Vagina (tissue), 2 donors: ENCODE data around the gene STX16.

ENCODE experiments used
- CTCF ChIP-seq, 3 experiments: fragments of 450-650 bp in 2 of 3; fragments of 200-600 bp in 1 of 3; sonication (generic) in 1 of 3; IDR thresholded peaks; one replicate each; pipeline ENCODE4 v1.5.1; 2017 to 2019; ENCODE audit warnings: antibody characterized with exemption in 3 of 3, mild to moderate bottlenecking in 2 of 3, moderate library complexity in 2 of 3
- POLR2A ChIP-seq, 2 donors: fragments of 450-650 bp; IDR thresholded peaks; one replicate each; pipeline ENCODE4 v1.6.1; 2017; ENCODE audit warnings: antibody characterized with exemption in 2 of 2, mild to moderate bottlenecking in 2 of 2, moderate library complexity in 2 of 2
- POLR2AphosphoS5 ChIP-seq, 2 donors: sonication (generic); formaldehyde crosslinking; IDR thresholded peaks; one replicate each; pipeline ENCODE4 v1.9.0; 2017; ENCODE audit warnings: antibody characterized with exemption in 2 of 2, mild to moderate bottlenecking in 2 of 2, low read depth in 1 of 2; ENCODE audit not compliant: insufficient read depth in 1 of 2

- TF ChIP-seq CTCF (IDR thresholded peaks at IDR 0.05), result no peak
- no peak for TF ChIP-seq POLR2AphosphoS5 (IDR thresholded peaks at IDR 0.05; ENCODE audit: insufficient read depth in 1 of 2, low read depth in 1 of 2)
- TF ChIP-seq POLR2A (IDR thresholded peaks at IDR 0.05), result no peak
These were observed 18.4 kb downstream of the STX16 start for GRCh38 chr20:58669287-58670006.
